Rectal smooth muscle tissue (tissue), 1 donor: Measurements from ENCODE around the gene ABHD5.

Experiments
- H3K27ac ChIP-seq: one replicate; pipeline ENCODE4 v1.7.0; 2013; ENCODE audit warnings: low read depth, low read length, inconsistent platforms
- H3K27me3 ChIP-seq: one replicate; pipeline ENCODE4 v1.7.0; 2013; ENCODE audit warnings: low read length; ENCODE audit not compliant: control insufficient read depth, insufficient read depth
- H3K36me3 ChIP-seq: one replicate; pipeline ENCODE4 v1.7.0; 2013; ENCODE audit warnings: low read length; ENCODE audit not compliant: control insufficient read depth, insufficient read depth
- H3K4me1 ChIP-seq: one replicate; pipeline ENCODE4 v1.7.0; 2013; ENCODE audit warnings: low read length; ENCODE audit not compliant: control insufficient read depth, insufficient read depth
- H3K4me3 ChIP-seq: one replicate; pipeline ENCODE4 v1.7.0; 2013; ENCODE audit warnings: low read length
- H3K9ac ChIP-seq: one replicate; pipeline ENCODE4 v1.7.0; 2013; ENCODE audit warnings: low read length

ABHD5 gene

GRCh38 chr3:43766672-43767465 lies 76.1 kb downstream of the ABHD5 start:
- Histone ChIP-seq H3K27ac (no peak overlapping the region), H3K36me3 (no peaks in the 10 kb centered on the region), H3K9ac (no peak overlapping the region), H3K27me3 (no peaks in the 10 kb centered on the region), H3K4me1 (peaks cover 6% of the 10 kb centered on the region), H3K4me3 (no peak overlapping the region)

DNA sequence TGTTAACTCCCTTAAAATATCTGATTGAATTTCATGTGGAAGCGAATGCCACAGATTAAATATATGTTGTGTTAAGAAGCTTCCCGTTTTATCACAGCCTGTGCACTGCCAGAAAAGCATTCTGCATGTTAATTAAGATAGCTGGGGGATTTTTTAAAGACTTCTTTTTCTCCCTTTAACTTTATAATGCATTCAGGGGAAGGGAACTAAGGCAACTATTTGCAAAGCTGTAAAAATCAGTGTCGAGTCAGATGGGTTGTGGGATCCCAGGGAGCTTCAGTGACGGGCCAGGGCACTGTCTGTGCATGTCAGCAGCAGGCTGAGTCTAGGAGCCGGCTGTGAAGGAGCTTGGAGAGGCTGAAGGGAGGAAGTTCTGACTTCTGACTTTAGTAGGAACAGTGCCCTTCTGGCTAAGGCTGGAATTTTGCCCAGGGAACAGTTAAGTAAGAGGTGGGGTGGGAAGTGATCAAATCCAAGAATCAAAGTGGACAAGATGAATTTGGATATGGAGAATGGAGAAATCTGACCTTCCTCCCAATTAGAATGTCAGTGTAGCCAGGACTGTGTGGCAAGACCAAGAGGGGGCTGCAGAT lies 77.7 kb downstream of the ABHD5 start:
- H3K9ac ChIP-seq = no peak overlapping the region
- no peaks in the 10 kb centered on the region for H3K27me3 ChIP-seq
- peaks cover 6% of the 10 kb centered on the region for H3K4me1 ChIP-seq
- H3K4me3 ChIP-seq = no peak overlapping the region
- H3K27ac ChIP-seq = no peak overlapping the region
- H3K36me3 ChIP-seq = no peaks in the 10 kb centered on the region

DNA sequence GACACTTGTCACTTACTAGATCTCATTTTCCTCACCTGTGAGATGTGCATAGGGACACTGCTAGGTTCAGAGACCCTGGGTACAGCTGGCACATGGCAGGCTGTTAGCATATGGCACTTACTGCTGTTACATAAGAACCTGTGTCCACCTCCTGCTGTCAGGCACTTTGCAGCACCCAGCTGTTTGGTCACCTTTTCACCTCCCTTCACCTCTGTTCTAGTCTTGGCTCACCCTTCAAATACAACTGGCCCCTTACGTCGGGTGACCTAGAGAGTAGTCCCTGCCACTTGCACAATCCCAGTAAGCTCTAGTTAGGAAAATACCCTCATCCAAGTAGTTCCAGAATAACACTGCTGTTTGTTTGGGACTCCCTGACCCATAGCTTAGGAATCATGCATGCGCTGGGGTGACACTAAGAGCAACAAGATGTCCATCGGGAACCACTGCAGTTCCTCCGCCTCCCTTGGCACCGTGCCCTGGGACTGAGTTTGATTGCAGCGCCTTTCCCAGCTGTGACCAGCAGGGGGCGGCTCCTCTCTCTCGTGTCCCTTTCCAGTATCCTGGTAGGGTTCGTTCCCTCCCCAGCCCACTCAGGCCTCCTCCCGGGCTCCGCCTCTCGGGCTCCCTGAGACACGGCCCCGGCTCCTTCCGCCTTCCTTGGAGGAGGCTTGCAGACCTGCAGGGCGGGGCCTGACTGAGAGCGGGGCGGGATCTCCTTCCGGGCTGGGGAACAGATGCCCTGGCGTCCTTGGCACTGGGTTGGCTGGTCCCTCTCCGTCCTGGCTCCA lies 78.6 kb downstream of the ABHD5 start:
- Histone ChIP-seq H3K27me3 (no peaks in the 10 kb centered on the region), H3K36me3 (no peaks in the 10 kb centered on the region), H3K9ac (no peak overlapping the region), H3K27ac (peak overlapping the region; percentile 27), H3K4me1 (peaks cover 6% of the 10 kb centered on the region), H3K4me3 (peak overlapping the region; percentile 34)

GRCh38 chr3:43769885-43770425 lies 79.2 kb downstream of the ABHD5 start:
- H3K4me1 ChIP-seq = peaks cover 6% of the 10 kb centered on the region
- H3K27me3 ChIP-seq = no peaks in the 10 kb centered on the region
- H3K27ac ChIP-seq = peak overlapping the region; percentile 27
- no peaks in the 10 kb centered on the region for H3K36me3 ChIP-seq
- peak overlapping the region; percentile 34 for H3K4me3 ChIP-seq
- H3K9ac ChIP-seq = no peak overlapping the region

GRCh38 chr3:43770426-43771103 lies 79.8 kb downstream of the ABHD5 start:
- no peaks in the 10 kb centered on the region for H3K27me3 ChIP-seq
- no peak overlapping the region for H3K4me3 ChIP-seq
- H3K27ac ChIP-seq = peak overlapping the region; percentile 25
- H3K4me1 ChIP-seq = peaks cover 6% of the 10 kb centered on the region
- no peaks in the 10 kb centered on the region for H3K36me3 ChIP-seq
- no peak overlapping the region for H3K9ac ChIP-seq

GRCh38 chr3:43771610-43772009 lies 80.9 kb downstream of the ABHD5 start:
- Histone ChIP-seq H3K27me3 (no peaks in the 10 kb centered on the region), H3K4me3 (no peak overlapping the region), H3K9ac (no peak overlapping the region), H3K27ac (no peak overlapping the region), H3K36me3 (no peaks in the 10 kb centered on the region), H3K4me1 (peaks cover 6% of the 10 kb centered on the region)

DNA sequence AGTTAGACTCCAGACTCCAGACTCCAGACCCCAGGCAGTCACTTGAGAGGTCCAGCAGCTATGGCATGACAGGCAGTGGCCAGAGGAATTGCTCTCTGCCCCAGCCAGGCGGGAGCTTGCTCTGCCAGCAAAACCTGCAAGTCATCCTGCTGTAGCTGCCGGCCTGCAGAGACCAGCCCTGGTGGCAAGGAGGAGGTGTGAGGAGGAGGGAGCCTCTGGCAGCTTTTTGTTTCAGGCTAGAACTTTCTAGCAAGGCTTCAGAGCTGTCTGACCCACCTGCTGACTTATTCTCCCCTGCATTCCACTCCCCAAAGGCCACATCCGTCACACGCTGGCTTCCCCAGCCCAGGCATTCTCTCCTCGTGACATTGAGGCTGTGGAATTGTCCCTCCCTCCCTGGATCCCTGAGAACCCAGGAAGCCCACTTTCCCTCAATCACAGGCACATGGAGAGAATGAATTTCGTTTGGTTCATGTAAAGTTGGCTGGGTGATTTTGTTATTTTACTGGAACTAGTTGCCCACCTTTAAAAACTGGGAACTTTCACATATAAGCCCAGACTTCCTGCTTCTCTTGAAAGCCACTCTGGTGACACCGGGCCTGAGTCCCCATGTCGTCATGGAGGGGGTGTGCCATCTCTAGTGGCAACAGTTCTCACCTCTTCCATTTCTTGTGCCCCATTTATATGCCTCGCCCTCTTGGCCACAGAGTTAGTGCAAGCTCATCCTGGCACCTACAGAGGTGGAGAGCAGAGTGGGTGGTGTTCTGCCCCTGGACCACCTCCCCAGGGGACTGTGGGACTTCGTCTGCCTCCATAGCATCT lies 82.7 kb downstream of the ABHD5 start:
- H3K36me3 ChIP-seq = no peaks in the 10 kb centered on the region
- H3K9ac ChIP-seq = no peak overlapping the region
- no peak overlapping the region for H3K27ac ChIP-seq
- no peak overlapping the region for H3K4me3 ChIP-seq
- H3K27me3 ChIP-seq = no peaks in the 10 kb centered on the region
- peaks cover 6% of the 10 kb centered on the region for H3K4me1 ChIP-seq

DNA sequence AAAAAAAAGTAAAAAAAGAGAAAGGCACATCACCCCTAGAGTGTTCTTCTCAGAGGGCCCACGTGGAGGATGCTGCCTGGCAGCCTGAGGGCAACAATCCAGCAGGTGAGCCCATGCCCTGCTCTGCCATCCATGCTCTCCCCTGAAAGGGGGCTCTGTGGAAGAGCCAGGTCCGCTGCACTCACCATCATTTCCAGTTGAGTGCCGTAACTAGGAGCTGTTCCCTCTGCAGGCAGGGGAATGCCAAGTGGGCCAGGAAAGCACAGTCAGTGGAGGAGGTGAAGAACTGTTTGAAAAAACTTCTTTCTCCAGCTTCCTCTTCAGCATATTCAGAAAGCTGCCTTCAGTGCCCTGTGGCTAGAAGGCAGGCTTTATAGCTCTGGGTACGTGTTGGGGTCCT lies 84.1 kb downstream of the ABHD5 start:
- no peak overlapping the region for H3K4me3 ChIP-seq
- peaks cover 2% of the 10 kb centered on the region for H3K4me1 ChIP-seq
- no peak overlapping the region for H3K27ac ChIP-seq
- H3K27me3 ChIP-seq = no peaks in the 10 kb centered on the region
- H3K9ac ChIP-seq = no peak overlapping the region
- H3K36me3 ChIP-seq = no peaks in the 10 kb centered on the region

DNA sequence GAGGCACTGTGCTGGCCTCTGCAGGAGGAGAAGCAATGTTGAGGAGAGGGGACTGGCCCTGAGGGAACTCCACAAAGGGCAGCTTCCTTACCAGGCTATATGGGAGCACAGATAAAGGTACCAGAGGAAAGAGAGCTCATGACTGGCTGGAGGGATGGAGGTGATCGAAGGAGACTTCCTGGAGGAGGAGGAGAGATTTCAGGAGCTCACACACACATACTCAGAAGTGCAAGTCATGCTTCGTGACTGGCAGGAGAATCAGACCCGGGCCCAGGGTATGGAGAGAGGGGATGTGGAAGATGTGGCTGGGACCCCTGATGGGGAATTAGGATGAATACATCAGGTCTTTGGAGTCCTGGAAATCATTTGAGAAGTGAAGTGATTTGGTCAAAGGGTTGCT lies 85.4 kb downstream of the ABHD5 start:
- no peaks in the 10 kb centered on the region for H3K36me3 ChIP-seq
- H3K4me3 ChIP-seq = no peak overlapping the region
- no peaks in the 10 kb centered on the region for H3K27me3 ChIP-seq
- H3K4me1 ChIP-seq = no peaks in the 10 kb centered on the region
- no peak overlapping the region for H3K27ac ChIP-seq
- no peak overlapping the region for H3K9ac ChIP-seq

GRCh38 chr3:43779850-43780249 lies 89.1 kb downstream of the ABHD5 start:
- Histone ChIP-seq H3K27me3 (no peaks in the 10 kb centered on the region), H3K27ac (no peak overlapping the region), H3K4me3 (no peak overlapping the region), H3K9ac (no peak overlapping the region), H3K36me3 (no peaks in the 10 kb centered on the region), H3K4me1 (no peaks in the 10 kb centered on the region)

DNA sequence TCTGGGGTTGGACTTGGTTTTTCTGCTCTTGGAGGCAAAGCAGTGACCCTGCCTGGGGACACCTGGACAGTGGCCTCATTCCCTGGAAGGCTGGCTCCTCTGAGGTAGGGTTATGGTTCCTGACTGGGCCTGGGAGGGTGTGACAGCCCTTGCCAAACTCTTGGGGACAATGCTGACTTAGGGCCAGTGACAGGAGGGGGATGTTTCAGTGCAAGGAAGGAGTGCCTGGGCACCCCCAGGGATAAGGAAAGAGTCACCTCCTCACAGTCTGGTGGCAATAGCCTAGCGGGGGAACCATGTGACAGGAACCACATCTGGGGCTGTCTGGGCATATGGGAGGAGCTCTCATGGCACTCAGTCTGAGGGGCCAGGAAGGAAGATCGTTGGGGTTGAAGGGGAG lies 91.8 kb downstream of the ABHD5 start:
- Histone ChIP-seq H3K4me3 (no peak overlapping the region), H3K4me1 (no peaks in the 10 kb centered on the region), H3K9ac (no peak overlapping the region), H3K27ac (no peak overlapping the region), H3K27me3 (no peaks in the 10 kb centered on the region), H3K36me3 (no peaks in the 10 kb centered on the region)
